A673 (cell line): ENCODE data around the gene RGS6. TPM values are rescaled to one million over a fixed set of nuclear protein-coding genes. Genes with fewer than 3 reads are reported as not detected.

Source experiments
- BruUV-seq: library from RNA; stranded (reverse); fragments of 400-500 nt; replicated peaks from 2 replicates; lab custom pipeline; 2021; lab: Mats Ljungman, UMichigan
- CTCF ChIA-PET: fragments of 300-600 bp; sonication (Branson Sonifier 250); formaldehyde crosslinking; loops from one replicate; lab custom pipeline; 2022; ENCODE audit warnings: antibody characterized with exemption; lab: Charles Lee
- POLR2A ChIA-PET: fragments of 300-600 bp; sonication (Branson Sonifier 250); formaldehyde crosslinking; loops from one replicate; lab custom pipeline; 2022; ENCODE audit warnings: antibody characterized with exemption; ENCODE audit not compliant: low non-redundant PET; lab: Charles Lee
- DNase-seq: peaks from one replicate; pipeline ENCODE4 v3.0.0-alpha.2; 2015; ENCODE audit warnings: low spot score
- H3K27ac ChIP-seq: fragments of 200-600 bp; sonication (generic); 2 replicates; pipeline ENCODE4 v1.5.1; 2016; ENCODE audit warnings: mixed run types, low read depth, mild to moderate bottlenecking, mixed read lengths, antibody characterized with exemption, low read length; ENCODE audit not compliant: poor library complexity, severe bottlenecking
- H3K27me3 ChIP-seq: fragments of 200-600 bp; sonication (generic); replicated peaks from 2 replicates; pipeline ENCODE4 v1.6.1; 2017; ENCODE audit warnings: mixed run types, low read depth, mild to moderate bottlenecking, mixed read lengths, antibody characterized with exemption, low read length; ENCODE audit not compliant: insufficient read depth, poor library complexity
- H3K36me3 ChIP-seq: fragments of 200-600 bp; sonication (generic); 2 replicates; pipeline ENCODE4 v1.6.1; 2016; ENCODE audit warnings: mixed run types, mild to moderate bottlenecking, mixed read lengths, antibody characterized with exemption, low read length; ENCODE audit not compliant: insufficient read depth, poor library complexity, severe bottlenecking
- H3K4me1 ChIP-seq: fragments of 200-600 bp; sonication (generic); 2 replicates; pipeline ENCODE4 v1.6.1; 2017; ENCODE audit warnings: mixed run types, mild to moderate bottlenecking, mixed read lengths, antibody characterized with exemption, low read length; ENCODE audit not compliant: insufficient read depth, poor library complexity, severe bottlenecking
- H3K4me3 ChIP-seq: fragments of 200-600 bp; sonication (generic); 2 replicates; pipeline ENCODE4 v1.5.1; 2016; ENCODE audit warnings: low read depth, mixed run types, mild to moderate bottlenecking, mixed read lengths, low read length; ENCODE audit not compliant: poor library complexity, severe bottlenecking
- H3K9me3 ChIP-seq: fragments of 200-600 bp; sonication (generic); 2 replicates; pipeline ENCODE4 v1.6.1; 2016; ENCODE audit warnings: mixed run types, low read depth, mild to moderate bottlenecking, mixed read lengths, antibody characterized with exemption, low read length; ENCODE audit not compliant: poor library complexity, severe bottlenecking
- CTCF ChIP-seq: fragments of 300-800, 200-600 bp; sonication (generic); conservative IDR thresholded peaks from 2 replicates; pipeline ENCODE4 v1.5.1; 2017; ENCODE audit warnings: low read depth, mild to moderate bottlenecking, antibody characterized with exemption, low read length, moderate library complexity, mixed read lengths
- EZH2 ChIP-seq: fragments of 200-600 bp; sonication (generic); IDR thresholded peaks from 2 replicates; pipeline ENCODE4 v1.6.1; 2017; ENCODE audit warnings: borderline replicate concordance, low read depth, mild to moderate bottlenecking, mixed read lengths, antibody characterized with exemption, low read length; ENCODE audit not compliant: poor library complexity, severe bottlenecking
- intact Hi-C: fragments of 100-400 bp; cut with micrococcal nuclease; formaldehyde crosslinking; loops from one replicate; pipeline ENCODE4 v1.10.0; 2022; ENCODE audit not compliant: unreplicated experiment
- total RNA-seq: library from RNA; stranded (reverse); gene quantifications from 2 replicates; pipeline ENCODE4 v1.2.3, GENCODE V29; 2021

RGS6 gene
- total RNA-seq, 1 experiment from 2014 or later = not detected

DNA sequence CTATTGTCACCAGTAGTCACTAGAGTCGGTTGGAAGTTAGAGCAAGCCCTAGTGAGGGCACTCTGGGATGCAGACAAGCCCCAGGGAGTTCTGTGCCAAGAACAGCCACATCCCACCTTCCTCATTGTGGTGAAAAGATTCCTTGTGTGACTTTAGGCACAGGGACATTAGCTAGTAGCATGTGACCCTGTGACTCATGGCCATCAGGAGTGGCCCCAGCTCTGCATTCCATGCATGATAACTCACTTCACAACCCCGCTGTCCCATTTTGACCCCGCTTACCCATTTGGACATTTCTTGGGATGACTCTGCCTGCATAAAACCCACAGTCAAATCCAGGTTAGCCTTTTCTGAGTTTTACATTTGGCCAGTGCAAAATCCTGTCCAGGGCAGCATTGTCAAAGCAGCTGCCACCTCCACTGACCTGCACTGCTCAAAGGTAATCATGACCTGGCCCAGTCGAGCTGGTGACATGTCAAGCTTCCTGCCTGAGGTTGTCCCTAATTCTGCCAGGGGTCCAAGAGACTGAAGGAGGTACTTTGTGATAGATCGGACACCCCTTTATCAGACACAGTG lies 531.1 kb downstream of the RGS6 start:
- no peaks in the 10 kb centered on the region for H3K36me3 ChIP-seq
- H3K27me3 ChIP-seq = no peaks in the 10 kb centered on the region
- H3K4me3 ChIP-seq = no peak overlapping the region
- POLR2A ChIA-PET = no interaction called here
- peaks cover 8% of the 10 kb centered on the region for H3K9me3 ChIP-seq
- no peak overlapping the region for H3K27ac ChIP-seq
- TF ChIP-seq CTCF = no peak
- TF ChIP-seq EZH2 = no peak
- intact Hi-C loops = no loop called here
- CTCF ChIA-PET = no interaction called here
- no TSS peak for BruUV-seq
- no peak for DNase-seq
- no peaks in the 10 kb centered on the region for H3K4me1 ChIP-seq

- no peak for TF ChIP-seq CTCF
- BruUV-seq = no TSS peak
- H3K27ac ChIP-seq = no peak overlapping the region
- POLR2A ChIA-PET = no interaction called here
- intact Hi-C loops = no loop called here
- CTCF ChIA-PET = no interaction called here
- no peak for DNase-seq
- peaks cover 8% of the 10 kb centered on the region for H3K9me3 ChIP-seq
- no peaks in the 10 kb centered on the region for H3K4me1 ChIP-seq
- no peaks in the 10 kb centered on the region for H3K36me3 ChIP-seq
- no peaks in the 10 kb centered on the region for H3K27me3 ChIP-seq
- no peak overlapping the region for H3K4me3 ChIP-seq
Observed at GRCh38 chr14:72464226-72464625, 532.0 kb downstream of the RGS6 start.

DNA sequence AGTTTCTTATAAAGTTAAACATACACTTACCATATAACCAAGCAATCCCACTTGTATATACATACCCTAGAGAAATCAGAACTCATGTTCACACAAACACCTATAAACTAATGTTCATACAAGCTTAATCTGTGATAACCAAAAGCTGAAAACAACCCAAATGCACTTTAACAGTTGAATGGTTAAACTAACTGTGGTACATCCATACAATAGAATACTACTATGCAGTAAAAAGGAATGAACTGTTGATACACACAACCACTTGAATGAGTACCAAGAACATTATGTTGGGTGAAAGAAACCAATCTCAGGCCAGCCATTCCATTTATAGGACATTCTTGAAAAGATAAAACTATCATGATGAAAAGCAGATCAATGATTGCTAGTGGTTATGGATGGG lies 534.1 kb downstream of the RGS6 start:
- Histone ChIP-seq H3K27ac (no peak overlapping the region), H3K36me3 (no peaks in the 10 kb centered on the region), H3K4me3 (no peak overlapping the region), H3K9me3 (peaks cover 8% of the 10 kb centered on the region), H3K4me1 (no peaks in the 10 kb centered on the region), H3K27me3 (no peaks in the 10 kb centered on the region)
- intact Hi-C loops = no loop called here
- CTCF ChIA-PET = no interaction called here
- TF ChIP-seq CTCF (no peak), EZH2 (no peak)
- POLR2A ChIA-PET = no interaction called here
- DNase-seq = no peak
- no TSS peak for BruUV-seq
